Right renal pelvis (tissue), 4 donors: ENCODE data around the gene OR10X1. TPM values are rescaled to one million over a fixed set of nuclear protein-coding genes. Genes with fewer than 3 reads are reported as not detected.

Experiments used
- polyA plus RNA-seq, 4 donors: library from polyadenylated mRNA; unstranded; fragments of 120-200 nt; gene quantifications; one replicate each; pipeline ENCODE4 v1.2.1, GENCODE V29; 2013; ENCODE audit not compliant: insufficient read length in 4 of 4

The OR10X1 gene
- polyA plus RNA-seq, 4 donors: not detected

Other genes starting within 250 kb of the OR10X1 start
- gene CD1B, start 248.4 kb downstream of the OR10X1 start, polyA plus RNA-seq: under 1 TPM in 1 of 4 donors, not detected in 3; 0.61 TPM
- gene CD1E, start 226.0 kb downstream of the OR10X1 start, polyA plus RNA-seq: 1 to 10 TPM in 1 of 4 donors, under 1 TPM in 1, not detected in 2; 0.21 to 1.8 TPM
- not detected for gene OR10T2, start 180.4 kb downstream of the OR10X1 start, polyA plus RNA-seq
- gene OR10K2, start 153.7 kb downstream of the OR10X1 start, polyA plus RNA-seq: under 1 TPM in 1 of 4 donors, not detected in 3; 0.01 TPM
- under 1 TPM in 1 of 4 donors, not detected in 3; 0.06 TPM for gene OR10K1, start 118.1 kb downstream of the OR10X1 start, polyA plus RNA-seq
- gene OR10R2, start 107.7 kb downstream of the OR10X1 start, polyA plus RNA-seq: not detected
- gene OR6Y1, start 25.5 kb downstream of the OR10X1 start, polyA plus RNA-seq: not detected
- not detected for gene OR6P1, start 9.3 kb downstream of the OR10X1 start, polyA plus RNA-seq
- under 1 TPM; 0.03 to 0.06 (median 0.03) TPM for gene OR10Z1, start 25.4 kb upstream of the OR10X1 start, polyA plus RNA-seq
- gene SPTA1, start 106.8 kb upstream of the OR10X1 start, polyA plus RNA-seq: 1 to 10 TPM; 1.2 to 2.4 (median 1.3) TPM
- not detected for gene OR6K2, start 120.8 kb upstream of the OR10X1 start, polyA plus RNA-seq
- gene OR6K3, start 140.8 kb upstream of the OR10X1 start, polyA plus RNA-seq: under 1 TPM in 3 of 4 donors, not detected in 1; 0.08 to 0.13 (median 0.11) TPM
- not detected for gene OR6K6, start 174.8 kb upstream of the OR10X1 start, polyA plus RNA-seq
- gene OR6N1, start 192.3 kb upstream of the OR10X1 start, polyA plus RNA-seq: under 1 TPM in 1 of 4 donors, not detected in 3; 0.14 TPM
- not detected for gene OR6N2, start 201.3 kb upstream of the OR10X1 start, polyA plus RNA-seq